SK-N-SH (cell line): ENCODE results near the gene MEOX1.

ENCODE experiments used
- CHD2 ChIP-seq: fragments of 150-350 bp; IDR thresholded peaks from 2 replicates; pipeline ENCODE4 v1.6.1; 2018; ENCODE audit warnings: low read length; ENCODE audit not compliant: partially characterized antibody
- EZH2phosphoT487 ChIP-seq: fragments of 200-600 bp; sonication (generic); IDR thresholded peaks from 2 replicates; pipeline ENCODE4 v1.6.1; 2017; ENCODE audit warnings: low read depth, mixed run types, mild to moderate bottlenecking, antibody characterized with exemption, moderate library complexity, borderline replicate concordance
- FOXM1 ChIP-seq: IDR thresholded peaks from 2 replicates; pipeline ENCODE4 v1.4.0; 2012; ENCODE audit warnings: low read depth, mild to moderate bottlenecking
- GATA2 ChIP-seq: sonication (generic); formaldehyde crosslinking; IDR thresholded peaks from 2 replicates; pipeline ENCODE4 v1.5.0; 2020; ENCODE audit warnings: mild to moderate bottlenecking, missing genetic modification reagents
- MAX ChIP-seq: IDR thresholded peaks from 2 replicates; pipeline ENCODE4 v1.4.0; 2012; ENCODE audit warnings: low read depth
- PBX3 ChIP-seq: IDR thresholded peaks from 2 replicates; pipeline ENCODE4; 2012
- POLR2AphosphoS5 ChIP-seq: IDR thresholded peaks from 2 replicates; pipeline ENCODE4 v1.6.1; 2012; ENCODE audit warnings: low read depth, low read length
- RAD21 ChIP-seq: IDR thresholded peaks from 2 replicates; pipeline ENCODE4 v1.6.1; 2012; ENCODE audit warnings: mild to moderate bottlenecking, low read length
- RFX5 ChIP-seq: IDR thresholded peaks from 2 replicates; pipeline ENCODE4 v1.6.1; 2012; ENCODE audit warnings: mild to moderate bottlenecking, improper control_type of control experiment, low read length
- SMC3 ChIP-seq: IDR thresholded peaks from 2 replicates; pipeline ENCODE4 v1.6.1; 2012; ENCODE audit warnings: low read depth, low read length, improper control_type of control experiment
- TAF1 ChIP-seq: IDR thresholded peaks from 2 replicates; pipeline ENCODE4 v1.6.1; 2012; ENCODE audit warnings: low read depth, mild to moderate bottlenecking, low read length, moderate library complexity, borderline replicate concordance
- USF2 ChIP-seq: fragments of 150-350 bp; IDR thresholded peaks from 2 replicates; pipeline ENCODE4 v1.6.1; 2017; ENCODE audit warnings: antibody characterized with exemption, low read length, low read depth, borderline replicate concordance
- TF ChIP-seq, protein P1 (sequence below): fragments of 200-600 bp; sonication (generic); IDR thresholded peaks from 2 replicates; pipeline ENCODE4 v1.6.1; 2017; ENCODE audit warnings: antibody characterized with exemption, mild to moderate bottlenecking, moderate library complexity

- TF ChIP-seq, protein P1, sequence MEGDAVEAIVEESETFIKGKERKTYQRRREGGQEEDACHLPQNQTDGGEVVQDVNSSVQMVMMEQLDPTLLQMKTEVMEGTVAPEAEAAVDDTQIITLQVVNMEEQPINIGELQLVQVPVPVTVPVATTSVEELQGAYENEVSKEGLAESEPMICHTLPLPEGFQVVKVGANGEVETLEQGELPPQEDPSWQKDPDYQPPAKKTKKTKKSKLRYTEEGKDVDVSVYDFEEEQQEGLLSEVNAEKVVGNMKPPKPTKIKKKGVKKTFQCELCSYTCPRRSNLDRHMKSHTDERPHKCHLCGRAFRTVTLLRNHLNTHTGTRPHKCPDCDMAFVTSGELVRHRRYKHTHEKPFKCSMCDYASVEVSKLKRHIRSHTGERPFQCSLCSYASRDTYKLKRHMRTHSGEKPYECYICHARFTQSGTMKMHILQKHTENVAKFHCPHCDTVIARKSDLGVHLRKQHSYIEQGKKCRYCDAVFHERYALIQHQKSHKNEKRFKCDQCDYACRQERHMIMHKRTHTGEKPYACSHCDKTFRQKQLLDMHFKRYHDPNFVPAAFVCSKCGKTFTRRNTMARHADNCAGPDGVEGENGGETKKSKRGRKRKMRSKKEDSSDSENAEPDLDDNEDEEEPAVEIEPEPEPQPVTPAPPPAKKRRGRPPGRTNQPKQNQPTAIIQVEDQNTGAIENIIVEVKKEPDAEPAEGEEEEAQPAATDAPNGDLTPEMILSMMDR = no peak
- no peak for TF ChIP-seq MAX
- no peak for TF ChIP-seq FOXM1
- TF ChIP-seq RFX5 = no peak
- TF ChIP-seq EZH2phosphoT487 = no peak
- no peak for TF ChIP-seq POLR2AphosphoS5
- TF ChIP-seq CHD2 = no peak
- TF ChIP-seq PBX3 = no peak
- no peak for TF ChIP-seq USF2
- no peak for TF ChIP-seq TAF1
- TF ChIP-seq GATA2 (CRISPR knock-in tag) = no peak
- TF ChIP-seq SMC3 = no peak
- TF ChIP-seq RAD21 = no peak
These were observed 29.6 kb upstream of the MEOX1 start for GRCh38 chr17:43691317-43691693.
